ACC112 (cell line): ENCODE results near the gene QPRT.
"Not testable (repeated sequence)": the region's sequence is repeated elsewhere in the genome, so short reads cannot be mapped to it uniquely, and the experiment has no call there.

Source experiments
- H2AFZ ChIP-seq: fragments of 200-600 bp; sonication (generic); one replicate; pipeline ENCODE4 v1.6.0; 2017; ENCODE audit warnings: antibody characterized with exemption, low read length; ENCODE audit not compliant: unreplicated experiment
- H3K27ac ChIP-seq: fragments of 200-600 bp; sonication (generic); 2 replicates; pipeline ENCODE4 v1.5.1; 2014; ENCODE audit warnings: low read depth, mild to moderate bottlenecking, antibody characterized with exemption, low read length, moderate library complexity
- H3K27me3 ChIP-seq: fragments of 200-600 bp; sonication (generic); 2 replicates; pipeline ENCODE4 v1.6.1; 2014; ENCODE audit warnings: mild to moderate bottlenecking, antibody characterized with exemption, low read length, moderate library complexity, mixed read lengths; ENCODE audit not compliant: insufficient read depth
- H3K36me3 ChIP-seq: fragments of 200-600 bp; sonication (generic); 2 replicates; pipeline ENCODE4 v1.6.1; 2016; ENCODE audit warnings: mild to moderate bottlenecking, antibody characterized with exemption, low read length, moderate library complexity, mixed read lengths; ENCODE audit not compliant: insufficient read depth
- H3K4me1 ChIP-seq: fragments of 200-600 bp; sonication (generic); one replicate; pipeline ENCODE4 v1.6.1; 2016; ENCODE audit warnings: low read length, mixed read lengths; ENCODE audit not compliant: insufficient read depth, unreplicated experiment, control insufficient read depth
- H3K4me3 ChIP-seq: fragments of 200-600 bp; sonication (generic); 2 replicates; pipeline ENCODE4 v1.5.1; 2014; ENCODE audit warnings: mild to moderate bottlenecking, low read depth, low read length
- H3K79me2 ChIP-seq: fragments of 200-600 bp; sonication (generic); one replicate; pipeline ENCODE4 v1.6.0; 2016; ENCODE audit warnings: low read length; ENCODE audit not compliant: control insufficient read depth, unreplicated experiment, insufficient read depth

QPRT gene

DNA sequence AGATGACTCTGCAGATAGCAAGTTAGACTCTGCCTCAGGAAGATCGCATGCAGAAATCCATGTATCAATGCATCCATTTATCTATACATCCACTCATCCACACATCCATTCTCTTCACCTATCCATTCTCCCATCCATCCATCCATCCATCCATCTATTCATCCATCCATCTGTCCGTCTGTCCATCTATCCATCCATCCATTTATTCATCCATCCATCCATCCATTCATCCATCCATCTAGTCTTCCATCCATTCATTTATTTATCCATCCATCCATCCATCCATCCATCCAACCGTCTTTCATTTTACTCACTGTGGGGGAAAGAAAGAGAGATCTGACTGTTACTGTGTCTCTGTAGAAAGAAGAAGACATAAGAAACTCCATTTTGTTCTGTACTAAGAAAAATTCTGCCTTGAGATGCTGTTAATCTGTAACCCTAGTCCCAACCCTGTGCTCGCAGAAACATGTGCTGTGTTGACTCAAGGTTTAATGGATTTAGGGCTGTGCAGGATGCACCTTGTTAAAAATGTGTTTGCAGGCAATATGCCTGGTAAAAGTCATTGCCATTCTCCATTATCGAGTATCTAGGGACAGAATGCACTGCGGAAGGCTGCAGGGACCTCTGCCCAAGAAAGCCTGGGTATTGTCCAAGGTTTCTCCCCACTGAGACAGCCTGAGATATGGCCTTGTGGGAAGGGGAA, 61.1 kb downstream of the QPRT start:
- H3K4me1 ChIP-seq, H3K27ac ChIP-seq: not testable (repeated sequence)

DNA sequence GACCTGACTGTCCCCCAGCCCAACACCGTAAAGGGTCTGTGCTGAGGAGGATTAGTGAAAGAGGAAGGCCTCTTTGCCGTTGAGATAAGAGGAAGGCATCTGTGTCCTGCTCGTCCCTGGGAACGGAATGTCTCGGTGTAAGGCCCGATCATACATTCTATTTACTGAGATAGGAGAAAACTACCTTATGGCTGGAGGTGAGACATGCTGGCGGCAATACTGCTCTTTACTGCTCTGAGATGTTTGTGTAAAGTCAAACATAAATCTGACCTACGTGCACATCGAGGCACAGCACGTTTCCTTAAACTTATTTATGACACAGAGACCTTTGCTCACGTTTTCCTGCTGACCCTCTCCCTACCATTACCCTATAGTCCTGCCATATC, 61.6 kb downstream of the QPRT start:
- not testable (repeated sequence) for H3K4me3 ChIP-seq, H2AFZ ChIP-seq, H3K4me1 ChIP-seq, H3K36me3 ChIP-seq, H3K79me2 ChIP-seq, H3K27ac ChIP-seq
- H3K27me3 ChIP-seq = peaks cover 13% of the 10 kb centered on the region

More for the DNA sequence above, 61.1 kb downstream of the QPRT start:
- H2AFZ ChIP-seq, H3K4me3 ChIP-seq, H3K79me2 ChIP-seq, H3K36me3 ChIP-seq: not testable (repeated sequence)
- H3K27me3 ChIP-seq = peaks cover 13% of the 10 kb centered on the region

DNA sequence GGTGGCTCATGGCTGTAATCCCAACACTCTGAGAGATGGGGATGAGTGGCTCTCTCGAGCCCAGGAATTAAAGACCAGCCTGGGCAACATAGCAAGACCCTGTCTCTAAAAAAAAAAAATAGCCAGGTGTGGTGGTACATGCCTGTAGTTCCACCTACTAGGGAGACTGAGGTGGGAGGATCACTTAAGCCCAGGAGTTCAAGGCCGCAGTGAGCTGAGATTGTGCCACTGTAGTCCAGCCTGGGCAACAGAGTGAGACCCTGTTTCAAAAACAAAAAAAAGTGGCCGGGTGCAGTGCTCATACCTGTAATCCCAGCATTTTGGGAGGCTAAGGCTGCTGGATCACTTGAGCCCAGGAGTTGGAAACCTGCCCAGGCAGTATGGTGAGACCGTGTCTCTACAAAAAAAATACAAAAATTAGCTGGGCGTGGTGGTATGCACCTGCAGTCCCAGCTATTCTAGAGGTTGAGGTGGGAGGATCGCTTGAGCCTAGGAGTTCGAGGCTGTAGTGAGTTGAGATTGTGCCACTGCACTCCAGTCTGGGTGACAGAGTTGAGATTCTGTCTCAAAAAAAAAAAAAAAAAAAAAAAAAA, 63.8 kb downstream of the QPRT start:
- H3K4me3 ChIP-seq = no peak overlapping the region
- no peaks in the 10 kb centered on the region for H3K36me3 ChIP-seq
- H3K4me1 ChIP-seq = no peaks in the 10 kb centered on the region
- peaks cover 13% of the 10 kb centered on the region; the same call in 1 of the 2 replicates for H3K27me3 ChIP-seq
- H2AFZ ChIP-seq = no peak overlapping the region
- H3K79me2 ChIP-seq = no peaks in the 10 kb centered on the region
- no peak overlapping the region for H3K27ac ChIP-seq

DNA sequence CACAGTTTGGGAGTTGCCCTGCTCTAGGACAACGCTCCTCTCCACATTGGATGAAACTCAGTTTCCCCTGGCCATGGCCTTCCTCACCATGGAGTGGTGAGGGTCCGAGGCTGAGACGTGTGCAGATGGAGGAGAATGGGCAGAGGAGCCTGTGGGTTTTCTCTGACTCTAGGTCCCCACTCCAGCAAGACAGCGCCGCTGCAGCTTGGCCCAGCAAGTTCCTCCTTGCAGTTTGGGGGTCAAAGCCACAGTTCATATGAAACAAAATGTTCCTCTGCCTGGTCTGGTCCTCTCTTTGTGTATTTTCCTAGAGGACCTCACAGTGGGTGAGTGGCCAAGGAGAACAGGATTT, 64.5 kb downstream of the QPRT start:
- Histone ChIP-seq H3K79me2 (no peaks in the 10 kb centered on the region), H3K27ac (no peak overlapping the region)

DNA sequence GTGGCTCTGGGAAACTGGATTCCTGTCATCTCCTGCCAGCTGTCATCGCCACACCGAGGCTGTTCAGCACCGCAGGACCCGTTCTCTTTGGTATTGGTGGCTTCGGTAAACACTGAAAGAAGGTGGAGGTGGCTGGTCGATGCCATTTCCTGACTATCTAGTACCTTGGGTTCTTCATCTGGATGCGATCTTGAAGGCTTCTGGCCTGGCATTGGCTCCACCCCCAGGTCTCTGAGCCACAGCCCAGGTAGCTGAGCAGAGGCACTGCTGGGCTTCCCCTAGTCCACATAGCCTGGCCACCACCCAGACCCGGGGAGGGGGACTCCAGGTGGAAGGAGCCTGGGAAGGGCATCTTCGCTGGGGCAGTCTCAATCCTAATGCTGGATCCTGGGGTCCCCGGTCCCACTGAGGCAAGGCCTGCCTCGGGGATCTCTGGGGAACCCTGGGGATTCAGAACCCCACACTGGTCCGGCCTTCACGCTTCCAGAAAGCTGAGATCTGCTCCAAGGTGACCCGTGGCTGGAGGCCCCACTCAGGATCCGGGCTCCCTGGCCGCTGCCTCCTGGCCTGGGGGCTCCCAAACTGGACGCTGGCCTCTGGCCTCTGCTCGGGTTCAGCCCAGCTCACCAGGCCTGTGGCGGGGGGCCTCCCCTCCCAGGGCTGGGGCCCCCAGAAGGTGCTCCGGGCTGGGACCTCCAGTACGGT, 65.0 kb downstream of the QPRT start:
- no peaks in the 10 kb centered on the region for H3K36me3 ChIP-seq
- H3K4me1 ChIP-seq = no peaks in the 10 kb centered on the region
- H2AFZ ChIP-seq = no peak overlapping the region
- H3K27me3 ChIP-seq = peaks cover 13% of the 10 kb centered on the region; the same call in 1 of the 2 replicates
- no peak overlapping the region for H3K27ac ChIP-seq
- no peak overlapping the region for H3K4me3 ChIP-seq
- H3K79me2 ChIP-seq = no peaks in the 10 kb centered on the region

More for the DNA sequence above, 64.5 kb downstream of the QPRT start:
- no peak overlapping the region for H3K4me3 ChIP-seq
- H3K4me1 ChIP-seq = no peaks in the 10 kb centered on the region
- H2AFZ ChIP-seq = no peak overlapping the region
- peaks cover 13% of the 10 kb centered on the region; the same call in 1 of the 2 replicates for H3K27me3 ChIP-seq
- no peaks in the 10 kb centered on the region for H3K36me3 ChIP-seq

DNA sequence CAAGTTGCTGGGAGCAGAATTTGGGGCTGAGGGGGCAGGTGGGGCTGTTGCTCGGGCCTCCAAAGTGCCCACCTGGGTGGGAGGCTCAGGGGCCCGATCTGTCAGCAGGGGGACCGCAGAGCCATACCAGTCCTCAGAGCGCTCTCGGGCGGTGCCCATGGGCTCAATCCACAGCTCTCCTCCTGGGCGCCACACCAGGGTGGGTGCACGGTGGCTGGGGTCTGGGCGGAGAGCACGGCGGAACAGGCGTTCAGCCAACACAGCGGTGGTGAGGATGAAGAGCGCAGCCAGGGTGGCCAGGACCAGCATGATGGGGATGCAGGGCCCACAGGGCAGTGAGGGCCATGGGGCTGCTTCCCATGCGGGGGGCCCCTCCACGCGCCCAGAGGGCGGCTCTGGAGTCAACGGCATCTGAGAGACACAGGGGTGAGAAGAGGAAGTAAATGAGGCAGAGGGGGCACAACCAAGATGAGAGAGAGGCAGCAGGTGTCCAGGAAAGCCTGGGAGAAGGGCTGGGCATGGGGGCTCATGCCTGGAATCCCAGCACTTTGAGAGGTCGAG, 65.6 kb downstream of the QPRT start:
- Histone ChIP-seq H2AFZ (no peak overlapping the region), H3K4me3 (no peak overlapping the region), H3K4me1 (no peaks in the 10 kb centered on the region), H3K27ac (no peak overlapping the region), H3K27me3 (peaks cover 13% of the 10 kb centered on the region; the same call in 1 of the 2 replicates), H3K36me3 (no peaks in the 10 kb centered on the region), H3K79me2 (no peaks in the 10 kb centered on the region)

DNA sequence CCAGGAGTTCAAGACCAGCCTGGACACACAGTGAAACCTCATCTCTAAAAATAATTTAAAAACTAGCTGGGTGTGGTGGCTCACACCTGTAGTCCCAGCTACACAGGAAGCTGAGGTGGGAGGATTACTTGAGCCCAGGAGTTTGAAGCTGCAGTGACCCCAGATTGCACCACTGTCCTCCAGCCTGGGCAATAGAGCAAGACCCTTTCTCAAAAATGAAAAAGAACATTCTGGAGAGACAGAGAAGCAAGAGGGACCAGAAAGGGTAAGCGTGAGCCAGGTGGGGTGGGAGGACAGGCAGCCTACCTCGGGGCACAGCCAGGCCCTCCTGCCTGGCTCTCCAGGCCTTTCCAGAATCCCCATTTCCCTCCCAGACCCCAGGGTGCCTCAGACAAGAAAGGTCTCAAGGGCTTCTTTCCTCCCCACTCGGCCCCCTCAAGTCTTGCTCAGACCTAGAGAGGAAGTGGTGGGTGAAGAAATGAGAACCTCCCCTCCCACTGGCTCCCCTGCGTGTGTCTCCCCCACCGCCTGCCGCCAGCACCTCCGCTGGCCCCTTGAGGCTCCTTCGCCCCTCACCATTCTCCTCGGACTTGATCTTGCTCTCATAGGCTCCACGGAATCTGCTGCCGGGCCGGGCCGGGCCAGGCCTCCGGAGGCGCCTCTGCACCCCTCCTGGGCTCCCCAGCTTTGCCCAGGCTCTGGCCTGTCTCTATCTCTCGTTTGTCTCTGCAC, 66.3 kb downstream of the QPRT start:
- H3K27ac ChIP-seq = no peak overlapping the region
- no peak overlapping the region for H2AFZ ChIP-seq
- H3K36me3 ChIP-seq = no peaks in the 10 kb centered on the region
- no peaks in the 10 kb centered on the region for H3K79me2 ChIP-seq
- no peaks in the 10 kb centered on the region for H3K4me1 ChIP-seq
- peaks cover 8% of the 10 kb centered on the region; the same call in 1 of the 2 replicates for H3K27me3 ChIP-seq
- no peak overlapping the region for H3K4me3 ChIP-seq

DNA sequence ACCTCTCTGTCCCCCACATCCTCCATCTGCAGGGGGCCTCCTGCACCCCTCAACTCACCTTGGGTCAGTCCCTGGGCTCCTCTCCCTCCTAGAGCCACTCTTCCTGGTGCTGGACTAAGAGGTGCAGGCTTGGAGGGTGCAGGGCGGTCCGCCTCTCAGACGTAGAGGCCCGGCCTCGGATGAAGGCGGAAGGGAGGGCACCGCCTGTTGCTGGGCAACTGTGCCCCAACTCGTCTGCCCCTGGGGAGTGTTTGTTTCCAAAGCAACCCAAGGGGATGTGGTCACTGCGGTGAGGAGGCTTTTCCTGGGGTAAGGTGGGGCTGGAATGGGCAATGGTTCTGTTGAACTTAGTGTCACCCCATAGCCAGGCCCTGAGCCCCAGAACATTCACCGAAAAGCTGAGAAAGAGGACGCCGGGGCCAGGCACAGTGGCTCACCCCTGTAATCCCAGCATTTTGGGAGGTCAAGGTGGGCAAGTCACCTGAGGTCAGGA, 66.9 kb downstream of the QPRT start, which contains the start of gene C16orf54:
TSS of gene C16orf54 (minus strand) at position 138 of the 493 bp plus-strand sequence. CDS start 1,039 bp downstream, outside the sequence.
- no peaks in the 10 kb centered on the region for H3K79me2 ChIP-seq
- H3K27me3 ChIP-seq = peaks cover 8% of the 10 kb centered on the region; the same call in 1 of the 2 replicates
- no peaks in the 10 kb centered on the region for H3K4me1 ChIP-seq
- no peak within 1 kb of the TSS for H2AFZ ChIP-seq
- no peaks in the 10 kb centered on the region for H3K36me3 ChIP-seq
- H3K4me3 ChIP-seq = no peak within 1 kb of the TSS
- no peak within 1 kb of the TSS for H3K27ac ChIP-seq

DNA sequence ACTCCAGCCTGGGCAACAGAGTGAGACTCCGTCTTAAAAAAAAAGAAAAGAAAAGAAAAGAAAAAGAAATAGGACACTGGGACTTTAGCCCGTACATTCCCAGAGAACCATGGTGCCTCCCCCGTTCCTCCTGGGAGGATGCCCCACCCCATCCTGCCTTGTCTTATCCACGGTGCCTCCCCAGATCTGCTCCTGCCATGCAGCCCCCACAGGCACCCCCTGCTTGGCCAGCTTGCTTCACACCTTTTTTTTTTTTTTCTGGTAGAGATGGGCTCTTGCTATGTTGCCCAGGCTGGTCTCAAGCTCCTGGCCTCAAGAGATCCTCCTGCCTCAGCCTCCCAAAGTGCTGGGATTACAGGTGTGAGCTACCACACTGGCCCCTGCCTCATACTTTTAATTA, 67.5 kb downstream of the QPRT start:
- not testable (repeated sequence) for H3K36me3 ChIP-seq, H3K4me1 ChIP-seq, H2AFZ ChIP-seq, H3K4me3 ChIP-seq, H3K27ac ChIP-seq, H3K79me2 ChIP-seq, H3K27me3 ChIP-seq
